Osteoblast (primary cell): Measurements from ENCODE around the gene KIRREL3. TPM values are rescaled to one million over a fixed set of nuclear protein-coding genes. Genes with fewer than 3 reads are reported as not detected.

Experiments
- DNase-seq: peaks from one replicate; pipeline ENCODE4 v3.0.0; 2011; ENCODE audit warnings: low spot score, mixed read lengths; ENCODE audit not compliant: insufficient read length; ENCODE audit errors: missing footprints
- H2AFZ ChIP-seq: 2 replicates; pipeline ENCODE4 v1.6.0; 2011; ENCODE audit warnings: mild to moderate bottlenecking, low read length
- H3K27ac ChIP-seq: 2 replicates; pipeline ENCODE4 v1.5.1; 2011; ENCODE audit warnings: mild to moderate bottlenecking, low read depth, low read length, moderate library complexity
- H3K27me3 ChIP-seq: 2 replicates; pipeline ENCODE4 v1.6.0; 2012; ENCODE audit warnings: mild to moderate bottlenecking, control low read depth, inconsistent platforms, low read length, moderate library complexity; ENCODE audit not compliant: insufficient read depth
- H3K36me3 ChIP-seq: 2 replicates; pipeline ENCODE4 v1.5.1; 2011; ENCODE audit warnings: mild to moderate bottlenecking, low read length, control low read depth, moderate library complexity; ENCODE audit not compliant: insufficient read depth
- H3K4me1 ChIP-seq: 2 replicates; pipeline ENCODE4 v1.5.1; 2011; ENCODE audit warnings: mild to moderate bottlenecking, low read length, control low read depth, moderate library complexity; ENCODE audit not compliant: insufficient read depth
- H3K4me2 ChIP-seq: 2 replicates; pipeline ENCODE4 v1.6.0; 2011; ENCODE audit warnings: mild to moderate bottlenecking, low read length; ENCODE audit not compliant: insufficient read depth
- H3K4me3 ChIP-seq: fragments of 200-600 bp; sonication (generic); 3 replicates; pipeline ENCODE4 v1.5.1; 2012; ENCODE audit warnings: mild to moderate bottlenecking, low read length, inconsistent platforms; ENCODE audit not compliant: insufficient read depth
- H3K79me2 ChIP-seq: 2 replicates; pipeline ENCODE4 v1.6.0; 2012; ENCODE audit warnings: mild to moderate bottlenecking, low read length, control low read depth, inconsistent platforms; ENCODE audit not compliant: insufficient read depth
- H3K9me3 ChIP-seq: 2 replicates; pipeline ENCODE4 v1.5.1; 2011; ENCODE audit warnings: low read depth, low read length, control low read depth
- H4K20me1 ChIP-seq: 2 replicates; pipeline ENCODE4 v1.6.0; 2012; ENCODE audit warnings: mild to moderate bottlenecking, low read length, control low read depth; ENCODE audit not compliant: insufficient read depth
- CTCF ChIP-seq: IDR thresholded peaks from 2 replicates; pipeline ENCODE4 v1.5.1; 2011; ENCODE audit warnings: mild to moderate bottlenecking, low read depth, low read length, moderate library complexity; ENCODE audit errors: extremely low read depth
- total RNA-seq: library from RNA; depleted of rRNA; stranded (reverse); fragments of >200 nt; gene quantifications from 2 replicates; pipeline ENCODE4 v1.2.3, GENCODE V29; 2012

The KIRREL3 gene
- total RNA-seq, 1 donor: 3.6 TPM

DNA sequence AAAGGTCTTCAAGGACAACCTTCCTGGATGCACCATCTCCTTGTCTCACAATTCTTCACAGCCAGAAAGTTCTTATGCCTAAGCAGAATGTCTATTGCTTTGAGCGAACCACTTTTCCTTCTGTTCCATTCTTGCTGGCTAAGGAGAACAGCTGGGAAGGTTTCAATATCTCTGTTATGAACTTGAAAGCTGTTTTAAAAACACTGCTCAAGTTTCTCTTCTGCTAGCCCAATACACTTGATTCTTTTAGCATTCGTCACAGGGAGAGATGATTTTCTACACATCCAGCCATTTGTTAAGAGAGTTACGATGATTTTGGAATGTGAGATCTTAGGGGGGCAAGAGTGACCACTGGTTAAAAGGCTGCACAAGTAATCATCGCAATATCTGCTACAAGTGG, 249.3 kb downstream of the KIRREL3 start:
- Histone ChIP-seq H3K36me3 (no peaks in the 10 kb centered on the region), H3K27ac (no peak overlapping the region), H3K4me3 (peak overlapping the region; percentile 5), H4K20me1 (peaks cover 2% of the 10 kb centered on the region), H3K4me2 (peak overlapping the region; percentile 39), H2AFZ (no peak overlapping the region), H3K79me2 (no peaks in the 10 kb centered on the region), H3K4me1 (no peaks in the 10 kb centered on the region), H3K27me3 (no peaks in the 10 kb centered on the region), H3K9me3 (no peaks in the 10 kb centered on the region)
- no peak for TF ChIP-seq CTCF
- DNase-seq: peak; percentile 58

GRCh38 chr11:126748793-126749192, 251.8 kb downstream of the KIRREL3 start:
- DNase-seq: no peak
- no peak overlapping the region for H2AFZ ChIP-seq
- H3K27ac ChIP-seq: no peak overlapping the region
- H3K27me3 ChIP-seq: no peaks in the 10 kb centered on the region
- H4K20me1 ChIP-seq: peaks cover 4% of the 10 kb centered on the region
- H3K4me1 ChIP-seq: no peaks in the 10 kb centered on the region
- H3K36me3 ChIP-seq: no peaks in the 10 kb centered on the region
- H3K4me2 ChIP-seq: no peak overlapping the region
- no peak for TF ChIP-seq CTCF
- H3K79me2 ChIP-seq: no peaks in the 10 kb centered on the region
- no peaks in the 10 kb centered on the region for H3K9me3 ChIP-seq
- no peak overlapping the region for H3K4me3 ChIP-seq

DNA sequence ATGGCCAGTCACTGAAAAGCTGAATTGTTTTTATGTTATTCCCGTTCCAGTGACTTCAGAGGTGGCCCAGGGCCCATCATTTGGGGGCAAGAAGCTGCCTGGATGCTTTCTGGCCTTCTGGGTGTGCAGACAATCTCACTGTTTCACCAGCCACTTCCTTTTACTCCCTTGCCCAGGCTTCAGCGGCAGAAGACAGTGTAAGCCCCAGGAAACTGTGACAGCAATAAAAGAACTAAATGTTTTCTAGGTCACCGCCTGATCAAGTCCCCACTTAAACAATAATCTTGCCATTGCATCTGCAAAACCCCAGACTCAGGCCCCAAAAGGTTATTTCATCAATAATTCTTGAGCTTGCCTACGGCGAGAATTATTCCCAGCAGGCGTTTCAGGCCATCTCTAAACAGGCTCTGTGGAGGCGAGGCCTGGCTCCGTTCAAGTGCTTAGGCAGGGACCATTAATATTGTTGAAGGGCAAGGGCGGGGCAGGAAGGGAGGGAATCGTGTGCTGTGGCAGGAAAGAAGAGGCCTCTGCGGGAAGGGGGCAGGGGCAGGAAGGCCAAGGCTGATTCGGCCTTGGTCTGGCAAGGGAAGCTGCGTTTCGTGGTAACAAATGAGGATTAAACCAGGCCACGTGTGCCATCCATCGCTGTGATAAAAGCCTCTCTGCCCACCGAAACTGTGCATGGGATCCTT, 252.3 kb downstream of the KIRREL3 start:
- no peak for DNase-seq
- TF ChIP-seq CTCF: no peak
- Histone ChIP-seq H3K4me2 (no peak overlapping the region), H3K9me3 (no peaks in the 10 kb centered on the region), H3K27me3 (no peaks in the 10 kb centered on the region), H3K4me1 (no peaks in the 10 kb centered on the region), H3K79me2 (no peaks in the 10 kb centered on the region), H4K20me1 (peaks cover 4% of the 10 kb centered on the region), H3K36me3 (no peaks in the 10 kb centered on the region), H3K27ac (no peak overlapping the region), H3K4me3 (no peak overlapping the region), H2AFZ (no peak overlapping the region)

DNA sequence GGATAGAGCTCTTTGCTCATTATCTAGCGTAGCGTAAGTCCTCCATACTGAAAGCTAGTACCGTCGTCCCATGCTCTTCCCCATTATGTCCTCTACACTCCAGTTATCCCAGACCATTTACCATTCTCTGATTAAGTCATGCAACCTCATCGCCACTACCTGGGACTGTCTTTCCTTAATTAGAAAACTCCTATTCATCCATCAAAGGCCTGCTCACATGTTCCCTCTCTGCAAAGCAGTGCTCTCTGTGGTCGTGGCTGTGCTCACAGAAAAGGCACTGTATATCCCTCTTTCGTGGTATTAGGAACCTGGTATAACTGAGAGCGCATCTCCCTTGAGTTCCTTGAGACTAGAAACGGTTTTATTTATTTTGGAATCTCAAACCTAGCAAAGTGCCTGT, 253.3 kb downstream of the KIRREL3 start:
- TF ChIP-seq CTCF: no peak
- Histone ChIP-seq H3K27ac (no peak overlapping the region), H3K79me2 (no peaks in the 10 kb centered on the region), H3K9me3 (no peaks in the 10 kb centered on the region), H3K36me3 (no peaks in the 10 kb centered on the region), H4K20me1 (peaks cover 4% of the 10 kb centered on the region), H3K4me1 (no peaks in the 10 kb centered on the region), H3K4me2 (no peak overlapping the region), H3K4me3 (no peak overlapping the region), H3K27me3 (no peaks in the 10 kb centered on the region), H2AFZ (no peak overlapping the region)
- DNase-seq: no peak
